ENCODE measurements around the gene C2orf80.
"Not testable (repeated sequence)": the region's sequence is repeated elsewhere in the genome, so short reads cannot be mapped to it uniquely, and the experiment has no call there.

The C2orf80 gene

GRCh38 chr2:208125251-208125650 lies 64.6 kb downstream of the C2orf80 start:
- TF ChIP-seq CTCF (IDR thresholded peaks at IDR 0.05; ENCODE audit: low read length) (no peak), EZH2 (IDR thresholded peaks at IDR 0.05; ENCODE audit: borderline replicate concordance, low read length) (no peak)

GRCh38 chr2:208124013-208124715 lies 65.7 kb downstream of the C2orf80 start, which contains the start of gene CRYGD:
CRYGD (minus strand) TSS chr2:208124524; CDS start chr2:208124473, 51 bp downstream.
- H3K36me3 ChIP-seq (ENCODE audit: insufficient read depth, low read length); H3K27ac ChIP-seq (ENCODE audit: low read depth, low read length, poor library complexity, severe bottlenecking); H3K4me2 ChIP-seq (ENCODE audit: low read length); H4K20me1 ChIP-seq (ENCODE audit: insufficient read depth, low read length); H3K79me2 ChIP-seq (ENCODE audit: insufficient read depth, low read length); H2AFZ ChIP-seq (ENCODE audit: low read length); H3F3A ChIP-seq (ENCODE audit: insufficient read depth, low read length); H3K9ac ChIP-seq (ENCODE audit: low read length); H3K4me3 ChIP-seq (ENCODE audit: low read depth, low read length, poor library complexity, severe bottlenecking); H3K4me1 ChIP-seq (ENCODE audit: insufficient read depth, low read length, severe bottlenecking); H3K9me3 ChIP-seq (ENCODE audit: low read length); H3K9me2 ChIP-seq (ENCODE audit: low read depth, low read length); H3K27me3 ChIP-seq (ENCODE audit: insufficient read depth, low read length): not testable (repeated sequence)

More at GRCh38 chr2:208125251-208125650, 64.6 kb downstream of the C2orf80 start:
- Histone ChIP-seq H3K27ac (ENCODE audit: low read depth, low read length, poor library complexity, severe bottlenecking) (no peak overlapping the region), H3K36me3 (ENCODE audit: insufficient read depth, low read length) (no peaks in the 10 kb centered on the region), H2AFZ (ENCODE audit: low read length) (no peak overlapping the region), H3K9ac (ENCODE audit: low read length) (no peak overlapping the region), H3K4me3 (ENCODE audit: low read depth, low read length, poor library complexity, severe bottlenecking) (no peak overlapping the region), H3K9me3 (ENCODE audit: low read length) (no peaks in the 10 kb centered on the region), H3K79me2 (ENCODE audit: insufficient read depth, low read length) (no peaks in the 10 kb centered on the region), H3K4me2 (ENCODE audit: low read length) (no peak overlapping the region), H3F3A (ENCODE audit: insufficient read depth, low read length) (no peaks in the 10 kb centered on the region), H3K27me3 (ENCODE audit: insufficient read depth, low read length) (no peaks in the 10 kb centered on the region), H4K20me1 (ENCODE audit: insufficient read depth, low read length) (no peaks in the 10 kb centered on the region), H3K4me1 (ENCODE audit: insufficient read depth, low read length, severe bottlenecking) (no peaks in the 10 kb centered on the region), H3K9me2 (ENCODE audit: low read depth, low read length) (no peaks in the 10 kb centered on the region)

GRCh38 chr2:208122248-208122647 lies 67.6 kb downstream of the C2orf80 start:
- Histone ChIP-seq H3K4me1 (ENCODE audit: insufficient read depth, low read length, severe bottlenecking) (no peaks in the 10 kb centered on the region), H3F3A (ENCODE audit: insufficient read depth, low read length) (no peaks in the 10 kb centered on the region)

More at GRCh38 chr2:208122248-208122647, 67.6 kb downstream of the C2orf80 start:
- Histone ChIP-seq H3K27ac (ENCODE audit: low read depth, low read length, poor library complexity, severe bottlenecking) (no peak overlapping the region), H3K36me3 (ENCODE audit: insufficient read depth, low read length) (no peaks in the 10 kb centered on the region), H3K4me3 (ENCODE audit: low read depth, low read length, poor library complexity, severe bottlenecking) (no peak overlapping the region), H4K20me1 (ENCODE audit: insufficient read depth, low read length) (no peaks in the 10 kb centered on the region), H3K79me2 (ENCODE audit: insufficient read depth, low read length) (no peaks in the 10 kb centered on the region), H3K27me3 (ENCODE audit: insufficient read depth, low read length) (no peaks in the 10 kb centered on the region), H3K4me2 (ENCODE audit: low read length) (no peak overlapping the region), H3K9me2 (ENCODE audit: low read depth, low read length) (no peaks in the 10 kb centered on the region), H2AFZ (ENCODE audit: low read length) (no peak overlapping the region), H3K9me3 (ENCODE audit: low read length) (no peaks in the 10 kb centered on the region), H3K9ac (ENCODE audit: low read length) (no peak overlapping the region)
- TF ChIP-seq CTCF (IDR thresholded peaks at IDR 0.05; ENCODE audit: low read length) = no peak
- no peak for TF ChIP-seq EZH2 (IDR thresholded peaks at IDR 0.05; ENCODE audit: borderline replicate concordance, low read length)

All from OCI-LY1 (cell line).